ENCODE results near the gene GAB1.

GAB1 gene

DNA sequence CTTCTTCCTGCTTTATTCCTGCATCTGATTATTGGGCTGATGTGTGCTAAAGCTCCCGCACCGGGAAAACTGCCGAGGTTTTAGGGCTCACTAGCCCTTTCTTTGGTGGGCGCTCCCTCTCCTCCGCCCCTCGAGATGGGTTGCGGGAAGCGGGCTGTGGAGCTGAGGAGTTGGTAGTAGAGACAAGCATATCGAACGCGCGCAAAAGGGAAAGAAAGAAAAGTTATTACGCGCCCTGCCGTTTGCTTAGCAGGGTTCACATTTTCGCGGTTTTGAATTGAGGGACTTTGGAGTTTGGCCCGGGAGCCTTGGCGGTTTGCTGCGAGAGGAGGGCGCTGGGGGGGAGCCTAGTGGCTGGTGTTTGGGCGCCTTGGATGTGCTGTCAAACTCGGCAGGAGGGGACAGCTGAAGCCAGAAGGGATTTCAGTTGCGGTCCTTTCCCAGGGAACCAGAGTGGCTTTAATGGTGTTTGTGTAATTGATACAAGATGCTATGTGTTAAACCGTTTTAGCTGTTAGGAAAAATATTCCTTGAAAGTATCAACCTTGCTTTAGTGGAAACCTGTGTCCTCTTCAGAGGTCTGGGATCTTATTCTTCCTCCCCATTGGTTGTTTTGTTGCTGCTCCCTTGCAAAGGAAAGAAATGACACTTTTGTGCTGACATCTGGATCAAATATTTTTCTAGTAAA is 1.1 kb downstream of the GAB1 start:
- Histone ChIP-seq H3K27ac (ENCODE audit: low read depth, low read length, poor library complexity, severe bottlenecking) (no peak overlapping the region), H3F3A (ENCODE audit: insufficient read depth, low read length) (no peaks in the 10 kb centered on the region), H3K79me2 (ENCODE audit: insufficient read depth, low read length) (no peaks in the 10 kb centered on the region), H2AFZ (ENCODE audit: low read length) (no peak overlapping the region), H3K9ac (ENCODE audit: low read length) (no peak overlapping the region), H4K20me1 (ENCODE audit: insufficient read depth, low read length) (no peaks in the 10 kb centered on the region), H3K4me3 (ENCODE audit: low read depth, low read length, poor library complexity, severe bottlenecking) (peak overlapping the region; percentile 59), H3K36me3 (ENCODE audit: insufficient read depth, low read length) (no peaks in the 10 kb centered on the region), H3K4me2 (ENCODE audit: low read length) (peak overlapping the region; percentile 70), H3K9me2 (ENCODE audit: low read depth, low read length) (no peaks in the 10 kb centered on the region), H3K4me1 (ENCODE audit: insufficient read depth, low read length, severe bottlenecking) (no peaks in the 10 kb centered on the region), H3K27me3 (ENCODE audit: insufficient read depth, low read length) (no peaks in the 10 kb centered on the region), H3K9me3 (ENCODE audit: low read length) (no peaks in the 10 kb centered on the region)
- TF ChIP-seq, protein P1, sequence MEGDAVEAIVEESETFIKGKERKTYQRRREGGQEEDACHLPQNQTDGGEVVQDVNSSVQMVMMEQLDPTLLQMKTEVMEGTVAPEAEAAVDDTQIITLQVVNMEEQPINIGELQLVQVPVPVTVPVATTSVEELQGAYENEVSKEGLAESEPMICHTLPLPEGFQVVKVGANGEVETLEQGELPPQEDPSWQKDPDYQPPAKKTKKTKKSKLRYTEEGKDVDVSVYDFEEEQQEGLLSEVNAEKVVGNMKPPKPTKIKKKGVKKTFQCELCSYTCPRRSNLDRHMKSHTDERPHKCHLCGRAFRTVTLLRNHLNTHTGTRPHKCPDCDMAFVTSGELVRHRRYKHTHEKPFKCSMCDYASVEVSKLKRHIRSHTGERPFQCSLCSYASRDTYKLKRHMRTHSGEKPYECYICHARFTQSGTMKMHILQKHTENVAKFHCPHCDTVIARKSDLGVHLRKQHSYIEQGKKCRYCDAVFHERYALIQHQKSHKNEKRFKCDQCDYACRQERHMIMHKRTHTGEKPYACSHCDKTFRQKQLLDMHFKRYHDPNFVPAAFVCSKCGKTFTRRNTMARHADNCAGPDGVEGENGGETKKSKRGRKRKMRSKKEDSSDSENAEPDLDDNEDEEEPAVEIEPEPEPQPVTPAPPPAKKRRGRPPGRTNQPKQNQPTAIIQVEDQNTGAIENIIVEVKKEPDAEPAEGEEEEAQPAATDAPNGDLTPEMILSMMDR (IDR thresholded peaks at IDR 0.05; ENCODE audit: low read length) = no peak
- no peak for TF ChIP-seq EZH2 (IDR thresholded peaks at IDR 0.05; ENCODE audit: borderline replicate concordance, low read length)

DNA sequence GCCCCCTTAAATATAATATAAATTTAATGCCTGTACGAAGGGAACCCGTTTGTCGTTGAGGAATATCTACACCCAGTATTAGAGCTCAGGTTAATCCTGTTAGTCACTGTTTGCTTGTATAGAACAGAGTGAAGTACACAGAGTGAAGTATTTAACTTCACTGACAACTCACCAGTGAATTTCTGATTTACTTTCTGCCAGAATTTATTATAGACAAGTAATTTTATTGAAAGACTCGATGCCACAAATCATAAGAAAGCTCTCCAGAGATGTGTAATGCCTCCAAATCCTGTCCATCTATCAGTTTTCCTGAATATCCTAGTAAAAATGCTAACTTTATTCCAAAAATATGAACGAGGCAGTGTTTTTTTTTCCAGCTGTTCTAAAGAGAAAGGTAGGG is 1.6 kb downstream of the GAB1 start:
- Histone ChIP-seq H3K9me3 (ENCODE audit: low read length) (no peaks in the 10 kb centered on the region), H3K27me3 (ENCODE audit: insufficient read depth, low read length) (no peaks in the 10 kb centered on the region), H3K9ac (ENCODE audit: low read length) (no peak overlapping the region), H3F3A (ENCODE audit: insufficient read depth, low read length) (no peaks in the 10 kb centered on the region), H3K36me3 (ENCODE audit: insufficient read depth, low read length) (no peaks in the 10 kb centered on the region), H3K27ac (ENCODE audit: low read depth, low read length, poor library complexity, severe bottlenecking) (no peak overlapping the region), H3K4me3 (ENCODE audit: low read depth, low read length, poor library complexity, severe bottlenecking) (no peak overlapping the region), H3K4me1 (ENCODE audit: insufficient read depth, low read length, severe bottlenecking) (no peaks in the 10 kb centered on the region), H2AFZ (ENCODE audit: low read length) (no peak overlapping the region), H4K20me1 (ENCODE audit: insufficient read depth, low read length) (no peaks in the 10 kb centered on the region), H3K79me2 (ENCODE audit: insufficient read depth, low read length) (no peaks in the 10 kb centered on the region), H3K9me2 (ENCODE audit: low read depth, low read length) (no peaks in the 10 kb centered on the region), H3K4me2 (ENCODE audit: low read length) (no peak overlapping the region)
- TF ChIP-seq EZH2 (IDR thresholded peaks at IDR 0.05; ENCODE audit: borderline replicate concordance, low read length) = no peak

GRCh38 chr4:143339497-143339896 is 2.8 kb downstream of the GAB1 start:
- no peaks in the 10 kb centered on the region for H3F3A ChIP-seq (ENCODE audit: insufficient read depth, low read length)
- H3K9me2 ChIP-seq (ENCODE audit: low read depth, low read length) = no peaks in the 10 kb centered on the region
- no peaks in the 10 kb centered on the region for H3K36me3 ChIP-seq (ENCODE audit: insufficient read depth, low read length)
- H4K20me1 ChIP-seq (ENCODE audit: insufficient read depth, low read length) = no peaks in the 10 kb centered on the region
- H3K9me3 ChIP-seq (ENCODE audit: low read length) = no peaks in the 10 kb centered on the region
- no peak overlapping the region for H3K4me2 ChIP-seq (ENCODE audit: low read length)
- no peak overlapping the region for H3K9ac ChIP-seq (ENCODE audit: low read length)
- H3K27ac ChIP-seq (ENCODE audit: low read depth, low read length, poor library complexity, severe bottlenecking) = no peak overlapping the region
- no peaks in the 10 kb centered on the region for H3K4me1 ChIP-seq (ENCODE audit: insufficient read depth, low read length, severe bottlenecking)
- TF ChIP-seq EZH2 (IDR thresholded peaks at IDR 0.05; ENCODE audit: borderline replicate concordance, low read length) = no peak
- TF ChIP-seq, protein P1 (IDR thresholded peaks at IDR 0.05; ENCODE audit: low read length) = no peak
- H3K27me3 ChIP-seq (ENCODE audit: insufficient read depth, low read length) = no peaks in the 10 kb centered on the region
- no peak overlapping the region for H3K4me3 ChIP-seq (ENCODE audit: low read depth, low read length, poor library complexity, severe bottlenecking)
- H2AFZ ChIP-seq (ENCODE audit: low read length) = no peak overlapping the region
- no peaks in the 10 kb centered on the region for H3K79me2 ChIP-seq (ENCODE audit: insufficient read depth, low read length)

DNA sequence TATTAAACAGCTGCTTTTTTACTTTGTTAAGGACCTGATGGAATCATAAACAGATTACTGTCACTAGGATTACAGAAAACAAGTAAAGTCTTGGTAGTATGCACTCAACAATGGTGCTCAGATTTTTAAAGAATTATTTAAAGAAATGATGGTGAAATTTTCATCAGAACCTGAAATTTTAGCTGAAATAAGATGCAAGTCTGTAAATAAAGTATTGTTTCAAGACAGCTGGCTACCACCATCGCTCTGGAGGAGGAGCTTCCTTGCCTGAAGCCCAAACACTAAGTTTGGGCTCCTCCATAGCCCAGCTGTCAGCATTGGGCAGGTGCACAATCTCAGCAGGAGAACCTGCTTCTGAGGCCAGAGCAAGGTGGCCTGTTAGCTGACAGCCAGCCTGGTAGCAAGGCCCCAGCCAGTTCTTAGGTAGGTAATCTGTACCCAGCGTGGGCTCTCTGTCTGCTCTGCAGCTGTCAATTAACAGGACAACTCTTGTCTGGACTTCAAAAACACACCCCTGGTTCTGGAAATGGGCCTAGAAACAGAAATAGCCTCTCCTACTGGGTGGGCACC is 4.6 kb downstream of the GAB1 start:
- no peaks in the 10 kb centered on the region for H3K79me2 ChIP-seq (ENCODE audit: insufficient read depth, low read length)
- H2AFZ ChIP-seq (ENCODE audit: low read length) = no peak overlapping the region
- H3K27me3 ChIP-seq (ENCODE audit: insufficient read depth, low read length) = no peaks in the 10 kb centered on the region
- H3K9ac ChIP-seq (ENCODE audit: low read length) = no peak overlapping the region
- TF ChIP-seq, protein P1 (IDR thresholded peaks at IDR 0.05; ENCODE audit: low read length) = no peak
- TF ChIP-seq EZH2 (IDR thresholded peaks at IDR 0.05; ENCODE audit: borderline replicate concordance, low read length) = no peak
- no peak overlapping the region for H3K4me2 ChIP-seq (ENCODE audit: low read length)
- H3K4me3 ChIP-seq (ENCODE audit: low read depth, low read length, poor library complexity, severe bottlenecking) = no peak overlapping the region
- no peaks in the 10 kb centered on the region for H3K36me3 ChIP-seq (ENCODE audit: insufficient read depth, low read length)
- no peaks in the 10 kb centered on the region for H3K9me3 ChIP-seq (ENCODE audit: low read length)
- no peaks in the 10 kb centered on the region for H4K20me1 ChIP-seq (ENCODE audit: insufficient read depth, low read length)
- H3K27ac ChIP-seq (ENCODE audit: low read depth, low read length, poor library complexity, severe bottlenecking) = no peak overlapping the region
- no peaks in the 10 kb centered on the region for H3K4me1 ChIP-seq (ENCODE audit: insufficient read depth, low read length, severe bottlenecking)
- no peaks in the 10 kb centered on the region for H3F3A ChIP-seq (ENCODE audit: insufficient read depth, low read length)
- no peaks in the 10 kb centered on the region for H3K9me2 ChIP-seq (ENCODE audit: low read depth, low read length)
